ENCODE data around the gene CPNE6. TPM values are rescaled to one million over a fixed set of nuclear protein-coding genes. Genes with fewer than 3 reads are reported as not detected.

CPNE6 gene
- total RNA-seq, 1 experiment from 2014 or later: not detected

- Histone ChIP-seq H3K23ac (ENCODE audit: insufficient read length, low read depth, low read length) (no peak overlapping the region), H2AK5ac (ENCODE audit: insufficient read length, low read length) (no peak overlapping the region), H3K4me1 (ENCODE audit: insufficient read depth, low read length) (peaks cover 5% of the 10 kb centered on the region; the same call in 1 of the 2 replicates), H3K4ac (ENCODE audit: low read depth, low read length) (no peak overlapping the region), H4K5ac (ENCODE audit: insufficient read length, low read depth, low read length) (no peak overlapping the region), H4K20me1 (ENCODE audit: control insufficient read depth, insufficient read depth, insufficient read length) (no peaks in the 10 kb centered on the region), H3K14ac (ENCODE audit: insufficient read depth, low read length) (no peak overlapping the region), H3K56ac (ENCODE audit: insufficient read length, low read depth, low read length) (no peak overlapping the region), H2BK5ac (ENCODE audit: insufficient read length, low read length) (no peak overlapping the region), H2BK12ac (ENCODE audit: insufficient read length, low read depth, low read length) (no peak overlapping the region), H3T11ph (ENCODE audit: low read length) (no peak overlapping the region), H2BK20ac (ENCODE audit: low read depth, low read length, poor library complexity, severe bottlenecking) (no peak overlapping the region), H2BK15ac (ENCODE audit: low read depth, low read length) (no peak overlapping the region), H3K23me2 (ENCODE audit: insufficient read length, low read depth, low read length, poor library complexity, severe bottlenecking) (peaks cover 4% of the 10 kb centered on the region), H3K18ac (ENCODE audit: insufficient read length, low read depth, low read length) (no peak overlapping the region), H3K9me3 (ENCODE audit: control insufficient read depth, low read depth, low read length) (no peaks in the 10 kb centered on the region), H3K4me2 (ENCODE audit: insufficient read depth, insufficient read length, low read length) (no peak overlapping the region), H3K9ac (ENCODE audit: extremely low read depth, insufficient read length, low read length) (no peak overlapping the region), H4K8ac (replicated peaks; ENCODE audit: insufficient read length, low read depth, low read length) (no peak overlapping the region), H3K27ac (ENCODE audit: insufficient read length, low read depth, low read length) (no peak overlapping the region), H4K91ac (ENCODE audit: insufficient read length, low read depth, low read length) (no peak overlapping the region), H3K27me3 (ENCODE audit: insufficient read depth, low read length) (no peaks in the 10 kb centered on the region; the same call in 1 of the 2 replicates), H2AFZ (ENCODE audit: low read length) (no peak overlapping the region), H2BK120ac (ENCODE audit: low read depth, low read length, poor library complexity, severe bottlenecking) (no peak overlapping the region), H3K79me1 (ENCODE audit: insufficient read depth, low read depth, low read length, poor library complexity, severe bottlenecking) (no peaks in the 10 kb centered on the region), H3K79me2 (ENCODE audit: insufficient read depth, low read length) (no peaks in the 10 kb centered on the region)
- H3K27me3 Mint-ChIP-seq (ENCODE audit: low read depth): peaks cover 32% of the 10 kb centered on the region
- H3K4me1 Mint-ChIP-seq: peaks cover 36 to 43% of the 10 kb centered on the region in 2 experiments
- no CpG with 5 or more reads among the region's 5 CpGs for WGBS (ENCODE audit: extremely low coverage, insufficient read length, low lambda C conversion rate)
- H3K27ac Mint-ChIP-seq: no peak overlapping the region; a peak in 1 of 7 replicates
- H3K4me3 Mint-ChIP-seq: peak overlapping the region; percentile 74 to 84
- no peak for DNase-seq
- H3K9me3 Mint-ChIP-seq: no peaks in the 10 kb centered on the region
- no peak for TF ChIP-seq CTCF (conservative IDR thresholded peaks at IDR 0.05)
- H3K36me3 Mint-ChIP-seq (ENCODE audit: insufficient read depth in 1 of 3, low read depth in 3 of 3): no peaks in the 10 kb centered on the region; a peak in 1 of 7 replicates
Observed at GRCh38 chr14:24082411-24083080, 11.2 kb downstream of the CPNE6 start.

Data from H9 (cell line).